ENCODE data around the gene PTCSC3. TPM values are rescaled to one million over a fixed set of nuclear protein-coding genes. Genes with fewer than 3 reads are reported as not detected.

PTCSC3 gene
- total RNA-seq, 1 experiment from 2014 or later, result not detected

DNA sequence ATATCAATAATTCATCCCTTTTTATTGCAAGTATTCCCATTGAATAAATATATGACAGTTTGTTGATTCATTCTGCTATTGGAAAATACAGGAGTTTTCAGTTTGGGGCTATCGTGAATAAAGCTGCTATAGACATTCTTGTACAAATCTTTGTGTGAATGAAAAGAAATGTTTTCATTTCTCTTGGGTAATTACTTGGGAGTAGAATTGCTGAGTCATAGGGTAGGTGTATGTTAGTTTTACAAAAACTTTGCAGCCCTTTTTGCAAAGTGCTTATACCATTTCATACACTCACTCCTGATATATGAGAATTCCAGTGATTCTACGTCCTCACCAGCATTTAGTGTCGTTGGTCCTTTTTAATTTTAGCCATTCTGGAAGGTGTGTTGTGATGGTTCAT, 6.9 kb upstream of the PTCSC3 start:
- BruUV-seq (replicated peaks), result no TSS peak
- intact Hi-C loops (cut with micrococcal nuclease; ENCODE audit: unreplicated experiment), result no loop called here
- CTCF ChIA-PET, result no interaction called here
- POLR2A ChIA-PET (ENCODE audit: low non-redundant PET), result interaction anchor here (0.6 kb wide), 1 partner anchor 327 kb away, joined by 3 read pairs; no protein-coding TSS in a partner anchor
- TF ChIP-seq, protein P1, sequence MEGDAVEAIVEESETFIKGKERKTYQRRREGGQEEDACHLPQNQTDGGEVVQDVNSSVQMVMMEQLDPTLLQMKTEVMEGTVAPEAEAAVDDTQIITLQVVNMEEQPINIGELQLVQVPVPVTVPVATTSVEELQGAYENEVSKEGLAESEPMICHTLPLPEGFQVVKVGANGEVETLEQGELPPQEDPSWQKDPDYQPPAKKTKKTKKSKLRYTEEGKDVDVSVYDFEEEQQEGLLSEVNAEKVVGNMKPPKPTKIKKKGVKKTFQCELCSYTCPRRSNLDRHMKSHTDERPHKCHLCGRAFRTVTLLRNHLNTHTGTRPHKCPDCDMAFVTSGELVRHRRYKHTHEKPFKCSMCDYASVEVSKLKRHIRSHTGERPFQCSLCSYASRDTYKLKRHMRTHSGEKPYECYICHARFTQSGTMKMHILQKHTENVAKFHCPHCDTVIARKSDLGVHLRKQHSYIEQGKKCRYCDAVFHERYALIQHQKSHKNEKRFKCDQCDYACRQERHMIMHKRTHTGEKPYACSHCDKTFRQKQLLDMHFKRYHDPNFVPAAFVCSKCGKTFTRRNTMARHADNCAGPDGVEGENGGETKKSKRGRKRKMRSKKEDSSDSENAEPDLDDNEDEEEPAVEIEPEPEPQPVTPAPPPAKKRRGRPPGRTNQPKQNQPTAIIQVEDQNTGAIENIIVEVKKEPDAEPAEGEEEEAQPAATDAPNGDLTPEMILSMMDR (conservative IDR thresholded peaks at IDR 0.05; ENCODE audit: low read depth, low read length), result no peak
- no peak for TF ChIP-seq EZH2 (IDR thresholded peaks at IDR 0.05; ENCODE audit: borderline replicate concordance, low read depth, low read length, poor library complexity, severe bottlenecking)
- Histone ChIP-seq H3K36me3 (ENCODE audit: insufficient read depth, low read length, poor library complexity, severe bottlenecking) (no peaks in the 10 kb centered on the region), H3K4me1 (ENCODE audit: insufficient read depth, low read length, poor library complexity, severe bottlenecking) (no peaks in the 10 kb centered on the region), H3K9me3 (ENCODE audit: low read depth, low read length, poor library complexity, severe bottlenecking) (no peaks in the 10 kb centered on the region), H3K27me3 (replicated peaks; ENCODE audit: insufficient read depth, low read depth, low read length, poor library complexity) (no peaks in the 10 kb centered on the region), H3K4me3 (ENCODE audit: low read depth, low read length, poor library complexity, severe bottlenecking) (no peak overlapping the region), H3K27ac (ENCODE audit: low read depth, low read length, poor library complexity, severe bottlenecking) (no peak overlapping the region)
- no peak for DNase-seq (ENCODE audit: low spot score)

DNA sequence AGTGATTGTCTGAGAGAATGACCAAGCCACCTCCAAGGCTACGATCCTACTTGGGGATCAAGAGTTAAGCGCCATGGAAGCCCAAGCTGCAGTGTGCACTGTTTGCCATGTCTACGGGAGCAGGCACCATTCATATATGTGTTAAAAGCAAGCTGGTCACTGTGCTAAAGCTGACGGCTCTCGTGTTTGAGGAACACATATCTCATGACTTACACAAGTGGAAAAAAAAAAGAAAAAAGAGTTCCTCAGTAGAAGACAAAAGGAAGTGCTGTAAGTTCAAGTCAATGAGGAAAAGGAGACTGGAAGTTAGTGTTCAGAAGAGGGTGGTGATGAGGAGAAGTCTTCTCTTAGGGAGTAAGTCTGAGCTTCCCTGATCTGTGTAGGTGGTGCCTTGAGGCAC, 4.9 kb upstream of the PTCSC3 start:
- intact Hi-C loops (cut with micrococcal nuclease; ENCODE audit: unreplicated experiment), result no loop called here
- Histone ChIP-seq H3K4me3 (ENCODE audit: low read depth, low read length, poor library complexity, severe bottlenecking) (no peak overlapping the region), H3K9me3 (ENCODE audit: low read depth, low read length, poor library complexity, severe bottlenecking) (no peaks in the 10 kb centered on the region), H3K36me3 (ENCODE audit: insufficient read depth, low read length, poor library complexity, severe bottlenecking) (no peaks in the 10 kb centered on the region), H3K27ac (ENCODE audit: low read depth, low read length, poor library complexity, severe bottlenecking) (no peak overlapping the region), H3K27me3 (replicated peaks; ENCODE audit: insufficient read depth, low read depth, low read length, poor library complexity) (no peaks in the 10 kb centered on the region), H3K4me1 (ENCODE audit: insufficient read depth, low read length, poor library complexity, severe bottlenecking) (no peaks in the 10 kb centered on the region)
- POLR2A ChIA-PET (ENCODE audit: low non-redundant PET), result no interaction called here
- DNase-seq (ENCODE audit: low spot score), result no peak
- BruUV-seq (replicated peaks), result no TSS peak
- CTCF ChIA-PET, result no interaction called here
- TF ChIP-seq, protein P1 (conservative IDR thresholded peaks at IDR 0.05; ENCODE audit: low read depth, low read length), result no peak
- TF ChIP-seq EZH2 (IDR thresholded peaks at IDR 0.05; ENCODE audit: borderline replicate concordance, low read depth, low read length, poor library complexity, severe bottlenecking), result no peak

DNA sequence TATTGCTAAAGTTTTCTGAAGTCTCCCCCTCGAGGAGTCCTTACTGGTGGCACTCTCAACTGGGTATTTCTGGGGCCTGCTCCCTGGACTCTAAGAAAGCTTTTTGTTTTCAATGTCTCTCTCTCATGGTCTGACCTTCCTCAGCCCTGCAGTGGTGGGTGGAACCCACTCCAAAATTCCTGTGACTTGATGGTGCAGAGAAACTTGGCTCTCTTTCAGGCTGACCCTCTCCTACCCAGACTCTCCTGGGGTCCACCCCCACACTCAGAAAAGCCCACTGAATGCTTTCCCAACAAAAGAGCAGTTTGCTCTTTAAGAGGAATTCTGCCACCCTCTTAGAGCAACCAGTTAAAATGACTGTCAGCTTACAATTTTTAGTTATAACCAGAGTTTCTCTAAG, 967 bp upstream of the PTCSC3 start:
- CTCF ChIA-PET, result no interaction called here
- no peak overlapping the region for H3K4me3 ChIP-seq (ENCODE audit: low read depth, low read length, poor library complexity, severe bottlenecking)

More for the DNA sequence above, 967 bp upstream of the PTCSC3 start:
- DNase-seq (ENCODE audit: low spot score), result no peak
- Histone ChIP-seq H3K27ac (ENCODE audit: low read depth, low read length, poor library complexity, severe bottlenecking) (no peak overlapping the region), H3K27me3 (replicated peaks; ENCODE audit: insufficient read depth, low read depth, low read length, poor library complexity) (peaks cover 34% of the 10 kb centered on the region), H3K4me1 (ENCODE audit: insufficient read depth, low read length, poor library complexity, severe bottlenecking) (no peaks in the 10 kb centered on the region), H3K36me3 (ENCODE audit: insufficient read depth, low read length, poor library complexity, severe bottlenecking) (no peaks in the 10 kb centered on the region), H3K9me3 (ENCODE audit: low read depth, low read length, poor library complexity, severe bottlenecking) (no peaks in the 10 kb centered on the region)
- intact Hi-C loops (cut with micrococcal nuclease; ENCODE audit: unreplicated experiment), result no loop called here
- no TSS peak for BruUV-seq (replicated peaks)
- POLR2A ChIA-PET (ENCODE audit: low non-redundant PET), result no interaction called here
- TF ChIP-seq, protein P1 (conservative IDR thresholded peaks at IDR 0.05; ENCODE audit: low read depth, low read length), result no peak
- TF ChIP-seq EZH2 (IDR thresholded peaks at IDR 0.05; ENCODE audit: borderline replicate concordance, low read depth, low read length, poor library complexity, severe bottlenecking), result no peak

Data from A673 (cell line).